DOHH2 (cell line): Measurements from ENCODE around the gene NHP2.

ENCODE experiments used
- H3F3A ChIP-seq: fragments of 200-600 bp; sonication (generic), shearing (Covaris generic); 2 replicates; pipeline ENCODE4 v1.6.0; 2016; ENCODE audit warnings: antibody characterized with exemption, mild to moderate bottlenecking; ENCODE audit not compliant: control insufficient read depth, insufficient read depth
- H3K27ac ChIP-seq: fragments of 200-600 bp; sonication (generic); 2 replicates; pipeline ENCODE4 v1.5.1; 2014; ENCODE audit warnings: low read depth, mild to moderate bottlenecking, low read length, moderate library complexity
- H3K27me3 ChIP-seq: fragments of 200-600 bp; sonication (generic); 2 replicates; pipeline ENCODE4 v1.6.1; 2014; ENCODE audit warnings: mild to moderate bottlenecking, low read length, mixed read lengths; ENCODE audit not compliant: control insufficient read depth
- H3K36me3 ChIP-seq: fragments of 200-600 bp; sonication (generic); 2 replicates; pipeline ENCODE4 v1.6.1; 2014; ENCODE audit warnings: mild to moderate bottlenecking, low read length, moderate library complexity, mixed read lengths; ENCODE audit not compliant: control insufficient read depth
- H3K4me1 ChIP-seq: fragments of 200-600 bp; sonication (generic); 2 replicates; pipeline ENCODE4 v1.6.1; 2014; ENCODE audit warnings: mild to moderate bottlenecking, low read length, mixed read lengths; ENCODE audit not compliant: control insufficient read depth
- H3K4me2 ChIP-seq: fragments of 200-600 bp; sonication (generic); 2 replicates; pipeline ENCODE4 v1.6.0; 2014; ENCODE audit warnings: mild to moderate bottlenecking, low read length, moderate library complexity
- H3K4me3 ChIP-seq: fragments of 200-600 bp; sonication (generic); 2 replicates; pipeline ENCODE4 v1.5.1; 2014; ENCODE audit warnings: mild to moderate bottlenecking, low read length, mixed read lengths
- H3K79me2 ChIP-seq: fragments of 200-600 bp; sonication (generic); 2 replicates; pipeline ENCODE4 v1.6.1; 2014; ENCODE audit warnings: mild to moderate bottlenecking, low read length, mixed read lengths; ENCODE audit not compliant: control insufficient read depth
- H3K9me2 ChIP-seq: fragments of 200-600 bp; sonication (generic); replicated peaks from 2 replicates; pipeline ENCODE4 v1.6.1; 2014; ENCODE audit warnings: mild to moderate bottlenecking, low read length, mixed read lengths; ENCODE audit not compliant: control insufficient read depth
- H3K9me3 ChIP-seq: fragments of 200-600 bp; sonication (generic); 2 replicates; pipeline ENCODE4 v1.6.1; 2014; ENCODE audit warnings: antibody characterized with exemption, low read length, mixed read lengths; ENCODE audit not compliant: control insufficient read depth, insufficient read depth
- H4K20me1 ChIP-seq: fragments of 200-600 bp; sonication (generic); 2 replicates; pipeline ENCODE4 v1.6.0; 2014; ENCODE audit warnings: low read depth, mild to moderate bottlenecking, antibody characterized with exemption, low read length, moderate library complexity; ENCODE audit not compliant: control insufficient read depth, insufficient read depth
- CTCF ChIP-seq: fragments of 200-600 bp; sonication (generic); IDR thresholded peaks from one replicate; pipeline ENCODE4 v1.5.1; 2014; ENCODE audit warnings: antibody characterized with exemption, mild to moderate bottlenecking, low read depth, low read length; ENCODE audit not compliant: poor library complexity, severe bottlenecking
- EZH2phosphoT487 ChIP-seq: fragments of 200-600 bp; sonication (generic); IDR thresholded peaks from 2 replicates; pipeline ENCODE4 v1.6.1; 2017; ENCODE audit warnings: borderline replicate concordance, mild to moderate bottlenecking, antibody characterized with exemption, low read length, moderate library complexity, mixed read lengths

NHP2 gene

GRCh38 chr5:178150977-178151734, 2.5 kb downstream of the NHP2 start:
- Histone ChIP-seq H3K4me3 (no peak overlapping the region), H3K9me3 (no peaks in the 10 kb centered on the region), H3K4me1 (peaks cover 38% of the 10 kb centered on the region), H3K9me2 (no peaks in the 10 kb centered on the region), H3K27me3 (no peaks in the 10 kb centered on the region), H3K79me2 (peaks cover 33% of the 10 kb centered on the region), H3K36me3 (peaks cover 71% of the 10 kb centered on the region), H3F3A (peaks cover 17% of the 10 kb centered on the region), H3K4me2 (peak overlapping the region; percentile 85; the same call in 1 of the 2 replicates), H3K27ac (no peak overlapping the region), H4K20me1 (no peaks in the 10 kb centered on the region; the same call in 1 of the 2 replicates)
- TF ChIP-seq CTCF (peak; percentile 38), EZH2phosphoT487 (no peak)

- Histone ChIP-seq H3K9me3 (no peaks in the 10 kb centered on the region), H3K4me2 (no peak overlapping the region), H3F3A (peaks cover 22% of the 10 kb centered on the region), H3K36me3 (peaks cover 80% of the 10 kb centered on the region), H3K79me2 (peaks cover 34% of the 10 kb centered on the region), H3K27me3 (no peaks in the 10 kb centered on the region), H3K27ac (no peak overlapping the region), H4K20me1 (peaks cover 3% of the 10 kb centered on the region; the same call in 1 of the 2 replicates), H3K4me1 (peaks cover 23% of the 10 kb centered on the region), H3K4me3 (no peak overlapping the region), H3K9me2 (no peaks in the 10 kb centered on the region)
- no peak for TF ChIP-seq CTCF
- no peak for TF ChIP-seq EZH2phosphoT487
Measured at GRCh38 chr5:178149199-178149932, 4.3 kb downstream of the NHP2 start.

- Histone ChIP-seq H3K9me2 (no peaks in the 10 kb centered on the region), H4K20me1 (peaks cover 3% of the 10 kb centered on the region; the same call in 1 of the 2 replicates), H3F3A (peaks cover 22% of the 10 kb centered on the region), H3K27ac (no peak overlapping the region), H3K36me3 (peaks cover 92% of the 10 kb centered on the region), H3K79me2 (peaks cover 21% of the 10 kb centered on the region), H3K27me3 (no peaks in the 10 kb centered on the region), H3K4me1 (peaks cover 13% of the 10 kb centered on the region), H3K4me2 (no peak overlapping the region), H3K9me3 (no peaks in the 10 kb centered on the region), H3K4me3 (no peak overlapping the region)
- TF ChIP-seq EZH2phosphoT487: no peak
- no peak for TF ChIP-seq CTCF
Measured at GRCh38 chr5:178147406-178147805, 6.3 kb downstream of the NHP2 start.
